Measurements from ENCODE around the gene TMEM63A. TPM values are rescaled to one million over a fixed set of nuclear protein-coding genes. Genes with fewer than 3 reads are reported as not detected.

Gene TMEM63A
- total and polyA plus RNA-seq, 2 of the 13 experiments (the other 11 are each of a cell fraction or from before 2014, with no cell fraction given), result 23.9 to 53.3 TPM

- TF ChIP-seq PRDM10 (CRISPR knock-in tag; IDR thresholded peaks at IDR 0.05; ENCODE audit: low read depth) (no peak; the same call in 1 of the 2 replicates), ETS1 (CRISPR knock-in tag; IDR thresholded peaks at IDR 0.05) (no peak), NFKBIZ (CRISPR knock-in tag; IDR thresholded peaks at IDR 0.05) (0 out of 2 replicates have a peak, but pooled peaks have one; percentile 36), ZNF710 (CRISPR knock-in tag; IDR thresholded peaks at IDR 0.05; ENCODE audit: borderline replicate concordance) (0 out of 2 replicates have a peak, but pooled peaks have one; percentile 56), ZNF549 (CRISPR knock-in tag; IDR thresholded peaks at IDR 0.05) (0 out of 2 replicates have a peak, but pooled peaks have one; percentile 25), ZNF720 (CRISPR knock-in tag; IDR thresholded peaks at IDR 0.05) (no peak), KMT2B (CRISPR knock-in tag; IDR thresholded peaks at IDR 0.05) (peak; percentile 59), IKZF1 (IDR thresholded peaks at IDR 0.05) (no peak), ZNF503 (CRISPR knock-in tag; IDR thresholded peaks at IDR 0.05) (0 out of 2 replicates have a peak, but pooled peaks have one; percentile 14), MLX (CRISPR knock-in tag; IDR thresholded peaks at IDR 0.05) (peak; percentile 58; the same call in 1 of the 2 replicates), ZBTB2 (CRISPR knock-in tag; IDR thresholded peaks at IDR 0.05; ENCODE audit: low read depth) (peak; percentile 97), ATF7 (IDR thresholded peaks at IDR 0.05) (no peak), ATF7 (CRISPR knock-in tag; IDR thresholded peaks at IDR 0.05) (peak; percentile 62; the same call in 1 of the 2 replicates), ZNF883 (CRISPR knock-in tag; IDR thresholded peaks at IDR 0.05; ENCODE audit: not compliant biosample characterization) (peak; percentile 86), KLF16 (CRISPR knock-in tag; IDR thresholded peaks at IDR 0.05) (peak; percentile 58 to 83; a peak in 3 of 4 replicates)
Observed at GRCh38 chr1:225923692-225924555, 41.7 kb upstream of the TMEM63A start, which contains the start of gene PYCR2 (continued).

Data from HepG2 (cell line).